Testis (tissue), 3 donors: ENCODE results near the gene CTDP1. TPM values are rescaled to one million over a fixed set of nuclear protein-coding genes. Genes with fewer than 3 reads are reported as not detected.

Source experiments
- DNase-seq: peaks from one replicate; pipeline ENCODE4 v3.0.0-alpha.2; 2019
- H3K27ac ChIP-seq, 2 donors: fragments of 200-600 bp; sonication (generic); one replicate each; pipeline ENCODE4 v1.5.1; 2019
- H3K27me3 ChIP-seq: fragments of 200-600 bp; sonication (generic); one replicate; pipeline ENCODE4 v1.5.1; 2019
- H3K36me3 ChIP-seq: fragments of 200-600 bp; sonication (generic); one replicate; pipeline ENCODE4 v1.5.1; 2017; ENCODE audit warnings: low read depth; ENCODE audit errors: missing control alignments
- H3K4me1 ChIP-seq: fragments of 200-600 bp; sonication (generic); one replicate; pipeline ENCODE4 v1.5.1; 2019
- H3K4me3 ChIP-seq, 2 donors: fragments of 200-600 bp; sonication (generic); one replicate each; pipeline ENCODE4 v1.5.1; 2017 to 2019
- H3K9me3 ChIP-seq: fragments of 200-600 bp; sonication (generic); one replicate; pipeline ENCODE4 v1.5.1; 2017
- CTCF ChIP-seq, 3 experiments: fragments of 450-650 bp in 2 of 3; fragments of 200-600 bp in 1 of 3; sonication (generic) in 1 of 3; IDR thresholded peaks; one replicate each; pipeline ENCODE4 v1.5.1; 2016 to 2019; ENCODE audit warnings: antibody characterized with exemption in 3 of 3, mild to moderate bottlenecking in 2 of 3, moderate library complexity in 1 of 3
- POLR2A ChIP-seq: fragments of 450-650 bp; IDR thresholded peaks from one replicate; pipeline ENCODE4 v1.6.1; 2017; ENCODE audit warnings: antibody characterized with exemption, mild to moderate bottlenecking, moderate library complexity
- WGBS, 2 donors: methylation state at CpG; one replicate each; pipeline ENCODE4 v1.1.5; 2018; 5-methylcytosine and 5-hydroxymethylcytosine counted together
- intact Hi-C: fragments of 100-400 bp; cut with DNase I; formaldehyde crosslinking; loops from one replicate; pipeline ENCODE4 v1.15.1; 2023; ENCODE audit warnings: low total_unique reads
- polyA plus RNA-seq: library from polyadenylated mRNA; stranded (reverse); fragments of 350-450 nt; fragmentation: Illumina TruSeq; extraction: RNeasy Lipid Tissue Mini Kit (QIAGEN cat#74804); gene quantifications from one replicate; pipeline ENCODE4 v1.2.3, GENCODE V29; 2014; ENCODE audit warnings: low read depth, low replicate concordance; ENCODE audit not compliant: insufficient read depth
- total RNA-seq, 2 donors: library from RNA; depleted of rRNA; stranded (reverse); fragments of >200 nt; gene quantifications; one replicate each; pipeline ENCODE4 v1.2.3, GENCODE V29; 2016

Gene CTDP1
- total and polyA plus RNA-seq, 3 donors from 2014 or later: 41.0 to 51.0 (median 47.2) TPM

DNA sequence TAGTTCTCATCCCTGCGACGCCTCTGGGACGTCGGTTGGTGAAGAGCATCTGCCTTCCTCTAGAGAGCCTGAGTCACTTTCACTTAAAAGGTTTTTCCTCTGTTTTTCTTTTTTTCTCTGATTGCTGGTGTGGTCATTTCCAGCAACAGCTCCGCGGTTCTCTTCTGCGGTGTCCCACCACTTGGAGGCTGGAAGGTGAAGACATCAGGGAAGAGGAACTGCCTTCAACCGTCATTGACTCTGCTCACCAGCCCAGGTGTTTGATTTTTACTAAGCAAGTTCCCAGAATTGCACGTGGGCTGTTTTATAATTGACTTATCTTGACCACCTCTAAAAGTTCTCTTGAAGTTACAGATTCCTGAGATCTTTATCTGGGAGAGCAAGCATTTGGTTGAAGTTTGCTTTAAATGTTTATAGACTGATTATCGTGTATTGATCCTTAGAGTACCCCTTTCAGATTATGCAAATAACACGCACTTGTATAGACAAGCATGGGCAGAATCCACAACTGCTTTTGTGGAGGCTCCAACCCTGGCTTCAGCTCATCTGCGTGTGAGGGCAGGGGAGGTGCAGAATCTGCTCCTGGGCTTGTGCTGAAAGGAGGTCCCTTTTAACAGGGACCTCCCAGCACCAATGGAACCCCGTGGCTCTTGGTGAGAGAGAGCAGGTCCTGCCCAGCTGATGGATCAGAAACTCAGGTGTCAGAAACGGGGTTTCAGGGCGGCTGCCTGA, 3.5 kb downstream of the CTDP1 start:
- Histone ChIP-seq H3K27me3 (no peaks in the 10 kb centered on the region), H3K9me3 (no peaks in the 10 kb centered on the region), H3K4me3 (no peak overlapping the region), H3K4me1 (peaks cover 12% of the 10 kb centered on the region), H3K36me3 (no peaks in the 10 kb centered on the region), H3K27ac (no peak overlapping the region)
- WGBS, 2 donors: 81 to 82% methylated on average over 14 to 15 of the region's 15 CpGs
- TF ChIP-seq POLR2A: no peak
- TF ChIP-seq CTCF (IDR thresholded peaks at IDR 0.05): no peak
- DNase-seq: no peak
- intact Hi-C loops: no loop called here

DNA sequence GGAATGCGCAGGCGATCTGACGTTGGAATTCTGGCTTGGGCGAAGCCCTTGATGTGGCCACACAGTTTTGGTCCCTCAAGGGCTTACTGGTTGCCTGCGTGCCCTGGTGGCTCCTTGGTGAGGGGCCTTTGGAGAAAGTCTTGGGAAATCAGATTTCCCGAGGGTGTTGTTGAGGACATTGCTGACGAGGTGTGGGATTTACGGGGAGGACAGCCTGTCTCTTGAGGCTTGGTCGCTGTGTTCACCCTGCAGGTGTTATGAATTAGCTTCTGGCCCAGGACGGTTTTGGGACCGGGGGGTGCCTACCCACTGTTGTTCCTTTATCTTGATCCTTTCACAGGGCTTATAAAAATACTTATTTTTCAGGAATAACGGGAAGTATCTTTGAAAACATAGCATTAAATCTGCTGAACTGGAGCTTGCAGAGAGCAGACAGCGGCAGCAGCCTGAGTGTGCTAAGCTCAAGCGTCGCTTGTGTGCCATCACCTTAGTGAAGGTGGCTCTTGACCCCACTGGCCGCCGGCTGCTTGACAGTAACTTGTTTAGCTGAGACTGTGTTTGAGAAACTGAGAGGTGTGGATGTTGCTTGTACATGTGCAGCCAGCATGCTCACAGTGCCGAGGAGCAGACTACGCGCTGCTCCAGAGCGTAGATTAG, 4.2 kb downstream of the CTDP1 start:
- 91% methylated on average over 17 to 21 of the region's 21 CpGs for WGBS, 2 donors
- no peaks in the 10 kb centered on the region for H3K36me3 ChIP-seq
- DNase-seq: no peak
- TF ChIP-seq POLR2A (no peak), CTCF (IDR thresholded peaks at IDR 0.05) (no peak)
- H3K4me3 ChIP-seq: no peak overlapping the region
- no peak overlapping the region for H3K27ac ChIP-seq
- H3K27me3 ChIP-seq: no peaks in the 10 kb centered on the region
- intact Hi-C loops: no loop called here
- H3K4me1 ChIP-seq: peaks cover 7% of the 10 kb centered on the region
- no peaks in the 10 kb centered on the region for H3K9me3 ChIP-seq

DNA sequence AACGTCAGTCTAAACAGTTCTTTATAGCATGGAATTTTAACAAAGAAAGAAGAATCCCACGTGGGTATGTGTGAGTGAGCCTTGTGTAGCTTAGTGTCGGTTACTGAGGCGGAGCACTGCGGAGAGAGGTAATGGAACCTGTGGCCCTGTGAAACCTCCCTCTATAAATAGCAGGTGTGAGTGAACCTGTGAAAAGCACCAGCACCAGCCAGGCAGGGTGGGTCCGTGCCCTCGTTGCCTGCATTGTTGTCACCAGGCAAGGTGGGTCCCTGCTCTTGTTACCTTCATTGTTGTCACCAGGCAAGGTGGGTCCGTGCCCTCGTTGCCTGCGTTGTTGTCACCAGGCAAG, 4.7 kb downstream of the CTDP1 start:
- Histone ChIP-seq H3K4me1 (peaks cover 7% of the 10 kb centered on the region), H3K4me3 (no peak overlapping the region), H3K36me3 (no peaks in the 10 kb centered on the region), H3K27ac (no peak overlapping the region), H3K27me3 (no peaks in the 10 kb centered on the region), H3K9me3 (no peaks in the 10 kb centered on the region)
- intact Hi-C loops: no loop called here
- no peak for DNase-seq
- TF ChIP-seq POLR2A: no peak
- TF ChIP-seq CTCF (IDR thresholded peaks at IDR 0.05): no peak
- WGBS, 2 donors: 78 to 90% methylated on average over 10 of the region's 10 CpGs

- no peaks in the 10 kb centered on the region for H3K27me3 ChIP-seq
- intact Hi-C loops: no loop called here
- H3K4me3 ChIP-seq: no peak overlapping the region
- H3K9me3 ChIP-seq: no peaks in the 10 kb centered on the region
- DNase-seq: no peak
- H3K27ac ChIP-seq: no peak overlapping the region
- TF ChIP-seq CTCF (IDR thresholded peaks at IDR 0.05) (no peak), POLR2A (no peak)
- peaks cover 7% of the 10 kb centered on the region for H3K4me1 ChIP-seq
- WGBS, 2 donors: 67 to 68% methylated on average over 13 of the region's 13 CpGs
- no peaks in the 10 kb centered on the region for H3K36me3 ChIP-seq
These were observed 5.2 kb downstream of the CTDP1 start for GRCh38 chr18:79684787-79685186.

GRCh38 chr18:79685281-79685680, 5.7 kb downstream of the CTDP1 start:
- H3K9me3 ChIP-seq: no peaks in the 10 kb centered on the region
- no peak overlapping the region for H3K4me3 ChIP-seq
- intact Hi-C loops: no loop called here
- no peak for TF ChIP-seq POLR2A
- no peak for TF ChIP-seq CTCF (IDR thresholded peaks at IDR 0.05)
- H3K27ac ChIP-seq: no peak overlapping the region
- peaks cover 7% of the 10 kb centered on the region for H3K4me1 ChIP-seq
- no peaks in the 10 kb centered on the region for H3K36me3 ChIP-seq
- WGBS, 2 donors: 85 to 87% methylated on average over 8 of the region's 8 CpGs
- no peaks in the 10 kb centered on the region for H3K27me3 ChIP-seq
- no peak for DNase-seq
